Inflammatory macrophage treated with lipopolysaccharide for 4 hours (primary cell): ENCODE results near the gene RNF39.
"Not testable (repeated sequence)": the region's sequence is repeated elsewhere in the genome, so short reads cannot be mapped to it uniquely, and the experiment has no call there.

Experiments used
- DNase-seq: peaks from one replicate; pipeline ENCODE4 v3.0.0-alpha.2; 2020

The RNF39 gene

GRCh38 chr6:30075094-30075789 lies at the start of gene RNF39:
Gene RNF39, minus strand, starts transcription at chr6:30075769. Its CDS starts 184 bp downstream, at chr6:30075585.
- DNase-seq = no peak

GRCh38 chr6:30122515-30122914 lies 46.9 kb upstream of the RNF39 start:
- peak; percentile 56 for DNase-seq

- no peak for DNase-seq
Measured at GRCh38 chr6:30121446-30122366, 46.1 kb upstream of the RNF39 start.

GRCh38 chr6:30118691-30119090 lies 43.1 kb upstream of the RNF39 start:
- DNase-seq = not testable (repeated sequence)

- DNase-seq = no peak
Measured at GRCh38 chr6:30116724-30117123, 41.2 kb upstream of the RNF39 start.

GRCh38 chr6:30113841-30114240 lies 38.3 kb upstream of the RNF39 start:
- peak; percentile 46 for DNase-seq

- DNase-seq = peak; percentile 66
Measured at GRCh38 chr6:30113003-30113759, 37.6 kb upstream of the RNF39 start, which contains the start of gene TRIM31. Gene TRIM31, minus strand, starts transcription at chr6:30113090. Its CDS starts 285 bp downstream, at chr6:30112805.

GRCh38 chr6:30112402-30112994 lies 36.9 kb upstream of the RNF39 start:
- peak; percentile 72 for DNase-seq

- DNase-seq = no peak
Measured at GRCh38 chr6:30111266-30111856, 35.8 kb upstream of the RNF39 start.

GRCh38 chr6:30104661-30105060 lies 29.1 kb upstream of the RNF39 start:
- no peak for DNase-seq

GRCh38 chr6:30103872-30104179 lies 28.3 kb upstream of the RNF39 start:
- no peak for DNase-seq

- DNase-seq = peak; percentile 89
Measured at GRCh38 chr6:30102970-30103871, 27.7 kb upstream of the RNF39 start.

GRCh38 chr6:30102414-30102969 lies 26.9 kb upstream of the RNF39 start:
- DNase-seq = peak; percentile 96

- DNase-seq = peak; percentile 93
Measured at GRCh38 chr6:30101444-30102413, 26.2 kb upstream of the RNF39 start.

GRCh38 chr6:30100585-30101443 lies 25.2 kb upstream of the RNF39 start:
- DNase-seq = no peak

- DNase-seq = no peak
Measured at GRCh38 chr6:30100154-30100553, 24.6 kb upstream of the RNF39 start.

GRCh38 chr6:30097902-30098768 lies 22.6 kb upstream of the RNF39 start:
- no peak for DNase-seq

- DNase-seq = no peak
Measured at GRCh38 chr6:30096829-30097228, 21.3 kb upstream of the RNF39 start.
